ENCODE results near the gene TRIO.
"Not testable (repeated sequence)": the region's sequence is repeated elsewhere in the genome, so short reads cannot be mapped to it uniquely, and the experiment has no call there.

Gene TRIO

GRCh38 chr5:14510156-14510734 lies 367.1 kb downstream of the TRIO start:
- DNase-seq (ENCODE audit: low spot score) = no peak

- no peak for DNase-seq (ENCODE audit: low spot score)
Measured at GRCh38 chr5:14510880-14511279, 367.7 kb downstream of the TRIO start.

DNA sequence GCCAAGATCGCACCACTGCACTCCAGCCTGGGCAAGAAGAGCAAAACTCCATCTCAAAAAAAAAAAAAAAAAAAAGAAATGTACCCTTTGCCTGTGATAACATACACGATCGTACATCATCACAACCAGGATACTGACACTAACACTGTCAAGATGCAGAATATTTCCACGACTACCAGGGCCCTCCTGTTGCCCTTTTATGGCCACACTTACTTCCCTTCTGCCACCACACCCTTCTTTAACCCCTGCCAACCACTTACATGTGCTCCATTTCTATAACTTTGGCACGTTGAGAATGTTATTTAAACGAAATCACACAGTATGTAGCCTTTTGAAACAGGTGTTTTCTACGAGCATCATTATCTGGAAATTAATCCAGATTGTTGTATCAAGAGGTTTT lies 369.4 kb downstream of the TRIO start:
- DNase-seq (ENCODE audit: low spot score) = no peak

- no peak for DNase-seq (ENCODE audit: low spot score)
Measured at GRCh38 chr5:14513266-14513665, 370.1 kb downstream of the TRIO start.

- no peak for DNase-seq (ENCODE audit: low spot score)
Measured at GRCh38 chr5:14516901-14517300, 373.8 kb downstream of the TRIO start.

DNA sequence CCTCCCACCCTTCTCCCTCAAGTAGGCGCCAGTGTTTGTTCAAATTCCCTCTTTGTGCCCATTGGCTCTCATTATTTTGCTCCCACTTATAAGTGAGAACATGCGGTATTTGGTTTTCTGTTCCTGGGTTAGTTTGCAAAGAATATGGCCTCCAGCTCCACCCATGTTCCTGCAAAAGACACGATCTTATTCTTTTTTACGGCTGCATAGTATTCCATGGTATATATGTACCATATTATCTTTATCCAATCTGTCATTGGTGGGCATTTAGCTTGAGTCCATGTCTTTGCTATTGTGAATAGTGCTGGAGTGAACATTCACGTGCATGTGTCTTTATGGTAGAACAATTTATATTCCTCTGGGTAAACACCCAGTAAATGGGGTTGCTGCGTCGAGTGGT lies 375.5 kb downstream of the TRIO start:
- DNase-seq (ENCODE audit: low spot score) = no peak

DNA sequence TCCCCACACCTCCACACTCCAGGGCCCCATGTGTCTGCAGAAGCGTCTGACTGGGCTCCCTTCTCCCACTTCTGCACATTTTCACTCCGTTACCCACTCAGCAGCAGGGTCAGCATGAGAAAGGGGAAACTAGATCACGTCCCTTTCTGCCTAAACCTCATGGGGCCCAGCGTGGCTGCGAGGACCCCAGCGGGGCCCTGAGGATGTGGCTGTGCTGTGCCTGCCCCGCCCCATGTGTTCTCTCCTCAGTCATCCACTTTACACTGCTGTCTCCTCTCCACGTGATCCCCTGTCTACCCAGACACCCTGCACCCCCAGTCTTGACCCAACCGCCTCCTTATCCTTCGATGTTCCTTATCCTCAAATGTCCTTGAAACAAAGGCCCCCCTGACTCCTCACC lies 378.6 kb downstream of the TRIO start:
- no peak for DNase-seq (ENCODE audit: low spot score)

DNA sequence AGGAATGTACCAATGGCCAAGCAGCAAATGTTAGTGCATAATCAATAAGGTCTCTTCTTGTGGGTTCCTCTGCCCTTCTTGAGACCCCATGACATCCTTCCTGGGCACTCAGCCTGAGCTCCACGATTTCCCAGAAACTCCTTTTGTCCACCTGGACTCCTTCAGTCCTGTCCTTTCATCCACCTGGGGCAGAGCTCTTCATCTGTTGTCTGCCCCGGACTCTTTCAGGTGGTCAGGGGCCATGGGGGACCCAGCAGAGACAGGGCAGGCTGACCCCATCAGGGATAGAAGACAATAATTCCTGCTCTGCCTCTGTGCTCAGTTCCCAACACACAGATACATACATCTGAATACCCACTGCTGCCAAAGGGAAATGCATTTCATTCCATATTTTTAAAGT lies 379.6 kb downstream of the TRIO start:
- no peak for DNase-seq (ENCODE audit: low spot score)

DNA sequence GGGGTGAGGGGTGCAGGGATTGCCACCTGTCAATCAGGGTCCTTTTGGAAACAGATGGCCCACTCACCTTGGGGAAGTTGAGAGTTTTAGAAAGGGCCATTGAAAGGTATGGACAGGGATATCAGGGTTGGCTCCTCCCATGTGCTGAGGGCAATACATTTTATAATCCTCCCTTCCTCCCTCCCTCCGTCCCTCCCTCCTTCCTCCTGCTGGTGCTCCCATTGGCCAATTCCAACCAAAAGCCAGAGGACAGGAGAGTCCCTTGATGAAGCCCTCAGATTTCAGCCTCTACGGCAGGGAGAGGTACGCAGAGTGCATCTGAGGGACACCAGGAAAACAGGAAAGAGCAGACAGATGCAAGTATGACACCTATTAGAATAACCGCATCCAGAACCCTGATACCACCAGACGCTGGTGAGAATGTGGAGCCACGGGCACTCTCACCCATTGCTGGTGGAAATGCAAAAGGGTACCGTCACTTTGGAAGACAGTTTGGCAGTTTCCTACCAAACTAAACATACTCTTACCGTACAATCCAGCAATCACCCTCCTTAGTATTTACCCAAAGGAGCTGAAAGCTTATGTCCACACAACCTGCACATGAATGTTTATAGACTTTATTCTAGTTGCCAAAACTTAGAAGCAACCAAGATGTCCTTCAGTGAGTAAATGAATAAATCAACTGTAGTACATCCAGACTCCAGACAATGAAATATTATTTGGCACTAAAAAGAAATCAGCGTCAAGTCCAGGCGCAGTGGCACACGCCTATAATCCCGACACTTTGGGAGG lies 380.3 kb downstream of the TRIO start:
- no peak for DNase-seq (ENCODE audit: low spot score)

GRCh38 chr5:14525397-14525796 lies 382.3 kb downstream of the TRIO start:
- DNase-seq (ENCODE audit: low spot score) = no peak

DNA sequence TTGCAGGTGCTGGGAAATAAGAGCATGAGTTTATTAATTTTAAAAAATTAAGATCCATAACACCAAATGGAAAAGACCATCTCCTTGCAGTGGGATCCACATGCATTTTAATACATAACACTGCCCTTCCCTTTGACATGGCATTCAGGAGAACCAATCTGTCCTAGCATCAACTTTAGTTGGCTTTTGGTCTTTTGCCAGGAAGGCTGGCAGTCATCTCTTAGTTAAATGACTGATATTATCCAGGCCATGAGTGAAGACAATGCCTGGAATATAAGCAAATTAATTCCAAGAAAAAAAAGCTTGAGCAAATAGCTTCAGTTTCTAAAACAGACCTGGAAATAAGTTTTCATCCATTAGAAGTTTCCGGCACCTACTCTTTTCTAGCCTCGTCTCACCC lies 383.4 kb downstream of the TRIO start:
- DNase-seq (ENCODE audit: low spot score) = no peak

DNA sequence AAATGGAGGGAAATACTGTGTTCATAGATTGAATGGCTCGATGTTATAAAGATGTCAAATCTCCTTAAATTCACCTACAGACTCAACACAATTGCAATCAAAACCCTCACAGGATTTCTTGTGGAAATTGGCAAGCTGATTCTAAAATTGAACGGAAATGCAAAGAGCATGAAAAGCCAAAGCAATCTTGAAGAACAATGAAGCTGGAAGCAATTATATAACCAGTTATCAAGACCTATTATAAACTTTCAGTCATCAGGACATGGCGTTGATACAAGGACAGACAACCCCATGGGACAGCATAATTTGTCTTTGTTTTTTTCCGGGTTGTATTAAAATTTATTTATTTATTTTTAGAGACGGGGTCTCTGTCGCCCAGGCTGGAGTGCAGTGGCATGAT lies 385.0 kb downstream of the TRIO start:
- no peak for DNase-seq (ENCODE audit: low spot score)

- DNase-seq (ENCODE audit: low spot score) = no peak
Measured at GRCh38 chr5:14528926-14529325, 385.8 kb downstream of the TRIO start.

DNA sequence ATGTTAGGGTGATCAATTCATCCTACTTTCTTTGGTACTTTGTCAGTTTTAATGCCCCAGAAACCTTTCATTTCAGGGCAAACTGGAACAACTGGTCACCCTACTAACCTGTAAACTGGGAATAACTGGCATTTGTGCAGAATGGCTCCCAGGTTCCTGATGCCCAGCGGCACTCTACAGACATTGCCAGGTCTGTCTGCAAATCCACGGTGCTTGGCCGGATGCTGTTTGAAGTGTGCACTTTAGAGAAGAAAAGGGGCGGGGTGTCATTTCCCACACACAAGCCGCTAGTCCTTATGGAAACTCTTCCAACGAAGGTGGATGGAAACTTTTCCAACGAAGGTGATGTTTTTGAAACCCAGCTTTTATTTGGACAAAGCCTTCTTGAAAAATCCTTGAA lies 388.5 kb downstream of the TRIO start:
- no peak for DNase-seq (ENCODE audit: low spot score)

DNA sequence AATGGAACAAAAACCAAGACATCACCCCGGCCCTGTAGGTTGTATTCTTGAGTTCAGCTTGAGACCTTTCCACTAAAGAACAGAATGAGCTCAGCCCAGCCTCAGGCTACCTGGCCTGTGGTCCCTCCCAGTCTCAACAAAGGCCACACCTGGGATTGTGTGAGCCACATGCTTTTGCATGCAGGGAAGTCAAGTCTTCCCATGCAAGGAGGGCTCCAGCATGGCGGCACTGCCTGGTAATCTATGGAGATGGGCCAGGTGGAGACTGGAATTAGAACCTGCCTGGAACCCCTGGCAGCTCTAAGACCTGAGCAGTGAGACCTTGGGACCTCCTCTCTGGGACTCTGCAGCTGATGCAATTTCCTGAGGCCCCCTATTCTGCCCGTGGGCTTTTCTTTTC lies 389.0 kb downstream of the TRIO start:
- DNase-seq (ENCODE audit: low spot score) = no peak

GRCh38 chr5:14534773-14535172 lies 391.6 kb downstream of the TRIO start:
- DNase-seq (ENCODE audit: low spot score) = no peak

DNA sequence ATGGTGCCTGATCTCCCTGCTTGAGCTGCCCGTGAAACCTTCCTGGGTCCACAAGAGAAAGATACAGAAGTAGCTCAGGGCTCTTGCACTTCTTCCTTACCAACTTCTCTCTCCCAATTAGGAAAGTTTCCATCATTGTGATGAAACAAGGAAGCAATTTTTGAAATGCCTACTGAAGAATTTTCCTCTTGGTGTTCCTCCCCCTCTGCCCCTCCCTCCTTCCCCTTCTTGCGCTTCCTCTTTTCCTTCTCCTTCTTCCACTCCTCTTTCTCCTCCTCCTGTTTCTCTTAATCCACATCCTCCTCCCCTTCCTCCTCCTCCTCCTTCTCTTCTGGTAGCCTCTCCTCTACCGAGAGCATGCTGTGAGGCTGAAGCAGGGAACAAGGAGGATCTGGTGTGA lies 402.2 kb downstream of the TRIO start:
- no peak for DNase-seq (ENCODE audit: low spot score)

- DNase-seq (ENCODE audit: low spot score) = no peak
Measured at GRCh38 chr5:14545862-14546261, 402.7 kb downstream of the TRIO start.

- DNase-seq (ENCODE audit: low spot score) = no peak
Measured at GRCh38 chr5:14547666-14548065, 404.5 kb downstream of the TRIO start.

DNA sequence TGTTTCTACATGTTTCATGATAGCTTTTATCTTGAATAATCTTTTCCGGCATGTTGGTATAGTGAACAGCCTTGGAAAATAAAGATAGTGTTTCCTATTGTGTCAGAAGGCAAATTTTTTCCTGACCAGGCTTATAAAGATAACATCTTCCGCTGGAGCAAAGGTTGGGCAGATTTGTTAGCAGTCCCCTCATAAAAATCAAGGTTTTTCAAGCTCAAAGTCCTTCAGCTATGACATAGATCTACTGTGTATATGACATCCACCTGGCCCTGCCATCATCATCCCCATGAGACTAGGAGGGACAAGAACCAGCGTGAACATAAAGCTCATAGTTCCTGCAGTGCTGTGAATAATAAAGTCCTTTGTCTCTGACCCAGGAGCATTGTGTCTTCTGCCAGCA lies 408.1 kb downstream of the TRIO start:
- DNase-seq (ENCODE audit: low spot score) = no peak

DNA sequence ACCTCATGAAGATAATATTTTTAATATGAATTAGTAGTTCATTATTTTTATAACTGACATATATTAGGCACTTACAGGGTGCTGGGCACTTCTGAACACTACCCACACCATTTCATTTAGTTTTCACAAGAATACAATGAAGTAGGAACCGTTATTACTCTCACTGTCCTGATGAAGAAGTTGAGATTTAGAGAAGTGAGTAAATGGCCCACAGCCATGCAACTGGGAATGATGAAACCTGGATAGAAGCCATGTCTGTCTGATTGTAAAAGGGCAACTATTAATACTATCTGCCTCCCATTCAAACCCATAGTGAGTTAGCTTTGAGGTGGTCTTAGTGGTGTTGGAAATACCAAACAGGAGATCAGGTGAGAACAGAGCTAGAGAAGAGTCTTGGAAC lies 408.9 kb downstream of the TRIO start:
- no peak for DNase-seq (ENCODE audit: low spot score)

GRCh38 chr5:14554288-14554687 lies 411.1 kb downstream of the TRIO start:
- DNase-seq (ENCODE audit: low spot score) = not testable (repeated sequence)

GRCh38 chr5:14556015-14556414 lies 412.9 kb downstream of the TRIO start:
- no peak for DNase-seq (ENCODE audit: low spot score)

DNA sequence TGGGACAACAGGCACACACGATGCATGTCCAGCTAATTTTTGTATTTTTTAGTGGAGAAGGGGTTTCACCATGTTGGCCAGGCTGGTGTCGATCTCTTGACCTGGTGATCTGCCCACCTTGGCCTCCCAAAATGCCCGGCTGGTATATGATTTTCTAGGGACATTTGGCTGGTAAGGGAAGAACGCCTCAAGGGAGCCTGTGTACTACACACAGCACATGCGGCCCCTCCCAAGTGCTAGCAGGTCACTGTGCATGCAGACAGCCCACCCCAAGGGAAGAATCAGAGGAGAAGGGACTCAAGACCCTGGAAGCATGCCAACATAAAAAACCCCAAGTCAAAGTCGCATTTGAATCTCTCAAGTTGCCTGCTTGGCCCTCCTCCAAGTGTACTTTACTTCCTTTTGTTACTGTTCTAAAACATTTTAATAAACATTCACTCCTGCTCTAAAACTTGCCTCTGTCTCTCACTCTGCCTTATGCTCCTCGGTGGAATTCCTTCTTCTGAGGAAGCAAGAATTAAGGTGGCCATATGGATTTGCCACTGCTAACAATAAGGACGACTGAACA lies 414.1 kb downstream of the TRIO start:
- no peak for DNase-seq (ENCODE audit: low spot score)

All from ecto neural progenitor cell (in vitro differentiated cells).